GM18511 (cell line): ENCODE results near the gene ANKRD55.
"Not testable (repeated sequence)": the region's sequence is repeated elsewhere in the genome, so short reads cannot be mapped to it uniquely, and the experiment has no call there.

Experiments used
- ATAC-seq: cut with Tn5 transposase; IDR thresholded peaks from one replicate; pipeline ENCODE4 v1.9.1; 2021; ENCODE audit warnings: mild to moderate bottlenecking, moderate library complexity; ENCODE audit not compliant: unreplicated experiment

Gene ANKRD55

DNA sequence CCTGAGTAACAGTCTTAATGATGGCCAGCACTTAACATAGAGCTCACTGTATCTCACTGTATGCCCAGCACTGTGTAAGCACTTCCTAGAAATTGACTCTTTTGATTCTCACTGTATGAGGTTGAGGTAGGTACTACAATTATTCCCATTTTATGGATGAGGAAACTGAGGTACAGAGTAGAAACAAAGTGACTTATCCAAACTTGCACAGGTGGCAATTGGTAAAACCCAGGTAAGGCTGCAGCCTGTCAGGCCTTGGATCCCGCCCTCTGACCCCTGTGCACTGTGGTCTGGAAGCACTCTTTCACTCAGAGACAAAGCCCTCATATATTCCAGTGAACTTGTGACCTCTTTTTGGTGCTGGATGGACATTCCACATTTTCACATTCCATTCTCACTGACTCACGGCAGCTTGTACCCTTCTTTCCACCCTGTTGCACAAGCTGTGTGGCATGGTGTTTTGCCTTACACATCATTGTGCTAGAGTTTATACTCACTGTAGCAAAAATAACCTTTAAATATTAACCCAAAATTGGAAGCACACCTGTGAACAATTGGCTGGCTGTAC, 21.7 kb downstream of the ANKRD55 start:
- no peak for ATAC-seq

DNA sequence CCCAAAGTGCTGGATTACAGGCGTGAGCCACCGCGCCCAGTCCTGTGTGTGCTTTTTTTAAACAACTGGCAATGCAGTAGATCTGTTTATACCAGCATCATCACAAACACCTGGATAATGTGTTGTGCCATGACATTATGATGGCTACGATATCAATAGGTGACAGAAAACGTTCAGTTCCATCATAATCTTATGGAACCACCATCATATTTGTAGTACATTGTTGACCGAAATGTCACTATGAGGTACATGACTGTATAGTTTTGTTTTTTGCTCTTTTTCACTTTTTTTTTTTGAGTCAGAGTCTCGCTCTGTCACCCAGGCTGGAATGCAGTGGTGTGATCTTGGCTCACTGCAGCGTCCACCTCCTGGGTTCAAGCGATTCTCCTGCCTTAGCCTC, 24.4 kb downstream of the ANKRD55 start:
- no peak for ATAC-seq

DNA sequence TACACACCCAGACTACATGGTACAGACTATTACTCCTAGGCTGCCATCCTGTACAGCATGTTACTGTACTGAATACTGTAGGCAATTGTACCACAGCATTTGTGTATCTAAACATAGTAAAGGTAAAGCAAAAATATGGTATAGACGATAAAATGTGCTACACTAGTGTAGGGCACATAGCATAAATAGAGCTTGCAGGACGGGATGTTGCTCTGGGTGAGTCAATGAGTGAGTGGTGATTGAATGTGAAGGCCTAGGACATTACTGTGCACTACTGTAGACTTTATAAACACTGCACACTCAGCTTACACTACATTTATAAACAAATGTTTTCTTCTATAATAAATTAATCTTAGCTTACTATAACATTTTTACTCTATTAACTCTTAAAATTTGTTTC, 25.6 kb downstream of the ANKRD55 start:
- ATAC-seq, result no peak

DNA sequence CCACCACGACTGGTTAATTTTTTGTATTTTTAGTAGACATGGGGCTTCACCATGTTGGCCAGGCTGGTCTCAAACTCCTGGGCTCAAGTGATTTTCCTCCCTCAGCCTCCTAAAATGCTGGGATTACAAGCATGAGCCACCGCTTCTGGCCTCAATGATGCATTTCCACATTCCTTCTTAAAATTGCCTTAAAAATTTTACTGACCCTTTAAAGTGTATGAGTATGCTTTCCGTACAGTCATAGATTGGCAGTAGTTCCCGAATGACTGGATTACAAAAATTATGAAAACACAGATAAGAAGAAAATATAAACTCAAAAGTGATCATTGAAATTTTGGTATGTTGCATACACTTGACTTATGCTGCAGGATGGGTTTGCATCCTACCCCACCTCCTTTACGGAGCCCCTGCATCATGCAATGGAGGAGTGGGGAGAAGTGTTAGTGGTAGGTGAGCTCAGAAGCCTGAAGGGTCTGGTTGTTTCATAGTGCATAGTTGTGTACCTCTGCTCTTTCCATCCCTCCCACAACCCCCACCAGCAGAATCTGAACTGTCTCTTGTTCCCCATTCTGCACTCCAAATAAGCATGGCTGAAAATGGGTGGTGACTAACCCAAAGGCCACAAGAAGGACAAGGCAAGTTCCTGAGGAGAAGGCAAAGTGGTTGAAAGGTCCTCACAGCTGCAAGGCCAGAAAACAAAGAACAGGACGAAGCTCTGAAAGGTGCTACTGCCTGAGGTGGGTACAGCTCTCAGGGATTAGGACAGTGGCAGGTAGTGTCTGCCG, 26.8 kb downstream of the ANKRD55 start:
- no peak for ATAC-seq

DNA sequence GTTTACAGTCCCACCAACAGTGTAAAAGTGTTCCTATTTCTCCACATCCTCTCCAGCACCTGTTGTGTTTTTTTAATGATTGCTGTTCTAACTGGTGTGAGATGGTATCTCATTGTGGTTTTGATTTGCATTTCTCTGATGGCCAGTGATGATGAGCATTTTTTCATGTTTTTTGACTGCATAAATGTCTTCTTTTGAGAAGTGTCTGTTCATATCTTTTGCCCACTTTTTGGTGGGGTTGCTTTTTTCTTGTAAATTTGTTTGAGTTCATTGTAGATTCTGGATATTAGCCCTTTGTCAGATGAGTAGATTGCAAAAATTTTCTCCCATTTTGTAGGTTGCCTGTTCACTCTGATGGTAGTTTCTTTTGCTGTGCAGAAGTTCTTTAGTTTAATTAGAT, 29.2 kb downstream of the ANKRD55 start:
- not testable (repeated sequence) for ATAC-seq

DNA sequence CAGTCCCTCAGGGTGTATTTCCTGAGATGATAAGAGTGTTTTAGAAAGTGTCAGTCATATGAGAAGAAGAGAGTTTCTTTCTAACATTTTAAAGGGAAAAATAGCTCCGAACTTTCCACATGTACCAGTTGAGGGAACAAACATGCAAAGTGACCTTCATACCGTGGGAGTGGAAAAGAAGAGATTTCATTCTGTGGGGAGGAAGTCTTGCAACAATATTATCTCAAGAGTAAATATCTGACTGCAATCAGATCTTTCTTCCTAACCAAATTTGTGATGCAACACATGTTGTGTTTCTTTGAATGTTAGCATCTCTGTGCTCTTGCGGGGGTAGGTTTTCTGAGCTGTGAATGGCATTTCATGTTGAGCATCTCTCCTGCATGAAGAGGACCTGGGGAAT, 30.6 kb downstream of the ANKRD55 start:
- ATAC-seq, result no peak

DNA sequence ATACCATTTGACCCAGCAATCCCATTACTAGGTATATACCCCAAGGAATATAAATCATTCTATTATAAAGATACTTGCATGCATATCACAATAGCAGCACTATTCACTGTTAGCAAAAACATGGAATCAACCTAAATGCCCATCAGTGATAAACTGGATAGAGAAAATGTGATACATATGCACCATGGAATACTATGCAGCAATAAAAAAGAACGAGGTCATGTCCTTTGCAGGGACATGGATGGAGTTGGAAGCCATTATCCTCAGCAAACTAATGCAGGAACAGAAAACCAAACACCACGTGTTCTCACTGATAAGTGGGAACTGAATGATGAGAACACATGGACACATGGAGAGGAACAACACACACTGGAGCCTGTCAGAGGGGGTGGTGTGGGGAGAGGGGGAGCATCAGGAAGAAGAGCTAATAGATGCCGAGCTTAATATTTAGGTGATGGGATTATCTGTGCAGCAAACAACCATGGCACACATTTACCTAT, 31.3 kb downstream of the ANKRD55 start:
- ATAC-seq, result not testable (repeated sequence)

DNA sequence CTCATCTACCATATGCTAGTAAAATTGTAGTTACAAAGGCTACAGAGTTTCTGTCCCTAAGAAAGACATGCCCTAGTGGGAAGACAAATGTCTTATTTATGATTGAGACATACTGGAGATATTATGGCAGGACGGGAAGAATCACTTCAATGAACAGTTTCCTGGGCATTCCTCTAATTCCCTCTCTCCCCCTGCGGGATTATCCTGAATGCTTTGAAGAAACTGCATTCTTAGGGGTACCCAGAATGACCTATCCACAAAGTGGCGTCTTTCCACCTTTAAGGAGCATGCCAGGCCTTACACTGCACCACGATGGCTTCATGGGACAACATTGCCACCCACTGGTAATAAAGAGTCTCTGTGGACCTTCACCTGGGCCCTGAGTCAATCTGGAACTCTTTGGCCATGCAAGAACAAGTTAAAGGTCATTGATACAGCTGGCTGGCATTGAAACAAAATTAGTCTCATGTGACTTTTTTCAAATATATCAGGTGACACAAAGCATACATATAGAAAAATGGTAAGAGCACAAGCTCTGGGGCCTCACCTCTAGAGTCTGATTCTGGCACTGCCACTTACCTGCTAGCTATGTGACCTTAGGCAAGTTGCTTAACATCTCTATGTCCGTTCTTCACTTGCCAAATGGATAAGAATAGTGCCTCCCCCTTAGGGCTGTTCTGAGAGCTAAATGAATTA, 32.0 kb downstream of the ANKRD55 start:
- peak; percentile 99 for ATAC-seq

DNA sequence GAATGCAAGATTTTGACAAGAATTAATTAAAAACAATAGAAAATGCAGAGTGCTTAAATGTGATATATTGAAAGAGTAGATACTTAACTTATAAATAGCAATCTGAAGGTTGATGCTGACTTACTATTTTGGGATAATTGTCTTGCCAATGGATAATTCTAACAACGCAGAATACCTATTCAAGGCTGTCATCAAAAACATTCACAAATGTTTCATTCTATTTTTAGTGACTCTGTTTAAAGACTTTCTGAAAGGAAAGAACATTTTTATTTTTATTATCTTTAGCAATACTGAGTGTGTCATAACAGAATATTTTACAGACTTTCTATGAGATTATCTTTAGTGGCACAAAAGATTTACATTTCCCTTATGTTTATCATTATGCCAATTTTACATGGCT, 38.1 kb downstream of the ANKRD55 start:
- no peak for ATAC-seq

DNA sequence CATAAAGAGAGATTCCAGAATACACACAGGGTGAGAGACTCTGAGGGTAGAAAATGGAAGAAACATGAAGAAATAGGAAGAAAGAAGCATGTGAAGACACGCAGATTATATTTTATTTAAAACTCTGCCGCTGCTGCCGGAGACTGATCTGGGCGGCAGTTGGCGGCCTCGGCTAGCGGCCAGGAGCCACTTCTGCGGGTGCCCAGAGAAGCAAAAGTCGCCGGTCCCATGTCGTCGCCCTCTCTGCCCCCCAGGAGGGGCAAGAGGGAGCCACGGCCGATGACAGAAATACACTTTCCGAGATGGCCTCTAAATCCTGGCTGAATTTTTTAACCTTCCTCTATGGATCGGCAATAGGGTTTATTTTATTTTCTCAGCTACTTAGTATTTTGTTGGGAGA, 40.9 kb downstream of the ANKRD55 start:
- ATAC-seq, result no peak

DNA sequence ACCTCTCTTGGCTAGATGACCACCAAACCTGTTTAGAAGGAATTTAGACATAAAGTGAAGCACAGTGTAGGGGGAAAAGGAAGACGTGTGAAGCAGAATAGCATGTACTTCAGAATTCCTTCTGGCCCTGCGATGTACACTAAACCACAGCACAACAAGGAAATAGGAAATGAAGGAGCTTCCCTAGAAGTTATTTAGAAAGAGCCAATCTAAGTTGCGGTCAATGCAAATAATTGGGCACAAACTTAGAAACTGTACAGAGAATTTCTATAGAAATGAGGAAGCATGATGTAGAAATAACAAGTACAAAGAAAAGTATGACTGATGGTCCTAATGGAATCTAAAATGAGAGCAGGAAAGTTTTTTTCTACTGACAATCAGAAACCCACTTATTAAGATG, 41.5 kb downstream of the ANKRD55 start:
- ATAC-seq, result no peak

DNA sequence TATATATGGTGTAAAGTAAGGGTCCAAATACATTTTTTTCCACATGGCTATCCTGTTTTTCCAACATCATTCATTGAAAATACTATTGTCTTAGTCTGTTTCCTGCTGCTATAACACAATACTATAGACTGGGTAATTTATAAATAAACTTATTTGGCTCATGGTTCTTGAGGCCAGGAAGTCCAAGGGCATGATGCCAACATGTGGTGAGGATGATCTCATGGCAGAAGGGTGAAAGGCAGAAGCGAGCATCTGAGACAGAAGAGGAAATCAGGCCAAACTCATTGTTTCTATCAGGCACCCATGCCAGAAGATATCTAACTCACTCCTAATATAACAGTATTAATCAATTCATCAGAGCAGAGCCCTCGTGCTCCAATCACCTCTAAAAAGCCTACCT, 42.6 kb downstream of the ANKRD55 start:
- no peak for ATAC-seq

DNA sequence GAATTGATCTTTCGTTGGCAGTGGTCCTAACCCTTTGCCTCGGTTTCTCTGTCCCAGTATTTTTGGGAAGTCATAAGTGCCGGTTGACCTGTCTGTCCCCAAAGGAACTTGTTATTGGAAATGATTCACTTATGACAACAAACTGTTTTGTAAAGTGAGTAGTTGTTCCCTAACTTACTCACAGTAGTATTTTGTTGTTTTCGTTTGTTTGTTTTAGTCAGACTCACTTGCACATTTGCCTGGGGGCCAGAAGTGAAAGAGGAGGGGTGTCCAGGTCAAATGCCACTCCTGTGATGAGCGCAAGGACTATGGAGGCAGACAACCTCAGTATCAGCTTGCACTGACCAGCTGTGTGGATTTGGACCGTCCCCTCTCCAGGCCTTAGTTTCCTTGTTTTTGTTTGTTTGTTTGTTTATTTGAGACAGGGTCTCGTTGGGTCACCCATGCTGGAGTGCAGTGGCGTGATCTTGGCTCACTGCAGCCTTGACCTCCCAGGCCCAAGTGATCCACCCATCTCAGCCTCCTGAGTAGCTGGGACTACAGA, 47.3 kb downstream of the ANKRD55 start:
- ATAC-seq, result no peak

DNA sequence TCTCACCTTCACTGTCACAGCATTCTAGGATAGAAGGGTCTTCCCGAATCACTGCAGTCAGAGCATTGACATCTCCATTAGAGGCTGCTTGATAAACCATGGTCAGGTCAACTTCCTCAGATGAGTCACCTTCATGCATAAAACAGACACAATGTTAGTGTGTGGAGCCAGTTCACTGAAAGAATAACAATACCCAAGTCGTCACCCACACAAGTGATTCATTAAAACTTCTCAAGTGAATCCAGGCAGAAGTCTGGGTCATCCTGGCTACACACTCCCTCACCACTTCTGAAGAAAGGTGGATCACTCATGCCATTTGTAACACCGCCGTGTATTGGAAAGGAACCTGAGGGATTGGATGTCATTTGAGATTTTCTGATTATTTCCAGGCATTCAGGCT, 49.6 kb downstream of the ANKRD55 start:
- peak; percentile 56 for ATAC-seq

DNA sequence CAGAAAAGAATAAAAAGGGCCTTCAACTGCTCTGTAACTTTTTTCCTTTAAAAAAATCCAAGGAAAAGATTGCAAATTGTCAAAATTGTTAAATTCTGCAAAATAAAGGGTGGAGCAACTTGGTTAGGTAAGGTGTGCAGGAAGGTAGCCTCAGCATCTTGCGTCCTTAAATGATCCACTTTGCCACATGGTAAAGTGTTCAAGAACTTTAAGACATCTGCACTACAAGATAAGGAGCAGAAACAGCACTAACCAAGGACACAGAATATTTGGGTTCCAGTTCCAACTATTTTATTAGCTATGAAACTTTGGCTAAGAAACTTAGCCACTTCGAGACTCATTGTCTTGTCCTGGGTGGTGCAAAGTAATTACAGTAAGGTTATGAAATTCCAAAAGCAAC, 53.7 kb downstream of the ANKRD55 start:
- no peak for ATAC-seq

DNA sequence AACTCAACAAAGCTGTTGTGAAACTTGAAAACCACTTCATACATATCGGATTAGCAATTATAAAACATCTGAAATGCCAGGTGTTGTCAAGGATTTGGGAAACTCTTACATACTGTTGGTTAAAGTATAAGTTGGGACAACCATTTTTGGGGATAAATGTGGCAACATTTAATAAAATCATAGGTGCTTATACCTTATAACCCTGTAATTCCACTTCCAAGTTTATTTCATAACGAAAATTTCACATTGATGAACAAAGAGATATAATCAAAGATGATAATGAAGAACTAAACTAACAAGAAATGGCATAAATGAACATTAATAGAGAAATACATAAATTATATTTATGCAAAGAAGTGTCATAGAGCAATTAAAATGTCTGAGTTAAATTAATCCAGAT, 54.3 kb downstream of the ANKRD55 start:
- ATAC-seq, result no peak

DNA sequence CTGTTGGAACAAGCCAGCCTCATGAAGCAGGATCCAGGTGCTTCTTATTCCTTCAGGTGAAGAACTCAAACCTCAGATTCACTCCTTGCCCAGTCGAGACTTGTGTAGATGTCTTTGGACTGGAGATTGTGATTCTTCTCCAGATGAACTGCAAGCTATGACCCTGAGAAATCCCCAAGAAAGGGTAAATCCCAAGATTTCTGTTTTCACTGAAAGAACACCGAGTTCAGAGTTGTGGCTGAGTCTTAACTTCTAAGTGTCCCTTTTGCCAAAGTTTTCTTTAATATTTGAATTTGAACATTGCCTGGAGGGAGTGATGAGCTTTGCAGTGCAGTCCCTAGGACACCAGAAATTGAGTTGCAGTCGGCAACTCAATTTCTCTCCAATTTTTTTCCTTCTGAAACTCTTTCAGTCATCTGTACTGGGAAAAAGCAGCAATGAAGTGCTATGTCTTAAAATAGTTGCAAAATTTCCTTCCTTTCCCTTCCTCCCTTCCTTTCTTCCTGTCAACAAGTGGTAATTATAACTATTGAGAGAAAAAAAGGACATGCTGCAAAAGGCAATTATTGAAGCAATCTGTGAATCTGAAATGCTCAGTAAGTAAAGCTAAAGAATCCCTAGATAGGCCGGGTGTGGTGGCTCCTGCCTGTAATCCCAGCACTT, 56.1 kb downstream of the ANKRD55 start:
- ATAC-seq, result no peak

DNA sequence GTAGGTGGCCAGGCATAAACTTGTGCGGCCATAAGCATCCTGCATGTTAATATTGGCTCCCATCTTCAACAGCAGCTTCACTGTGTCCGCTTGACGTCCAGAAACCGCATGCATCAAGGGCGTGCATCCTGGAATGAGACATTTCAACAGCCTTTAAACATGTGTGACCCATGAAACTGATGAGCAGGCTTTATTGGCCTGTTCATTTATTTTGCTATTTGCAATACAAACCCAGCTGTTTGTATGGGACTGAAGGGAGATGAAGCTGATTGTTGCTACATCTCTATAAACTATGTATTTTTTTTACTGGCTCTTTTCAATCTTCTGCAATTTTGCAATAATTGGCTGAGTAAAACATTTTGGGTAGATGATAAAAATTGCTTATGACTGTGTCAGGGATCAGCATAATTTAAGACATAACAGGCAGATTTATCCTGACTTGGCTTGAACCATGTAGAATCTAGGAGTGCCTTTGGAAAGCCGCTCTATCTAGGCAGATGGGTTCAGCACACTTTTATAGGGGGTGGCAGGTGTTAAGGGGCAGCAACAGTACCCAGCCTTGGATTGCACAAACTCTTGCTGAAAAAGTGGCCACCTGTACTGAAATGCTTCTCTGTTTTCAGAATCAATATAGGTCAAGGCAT, 56.9 kb downstream of the ANKRD55 start:
- no peak for ATAC-seq

DNA sequence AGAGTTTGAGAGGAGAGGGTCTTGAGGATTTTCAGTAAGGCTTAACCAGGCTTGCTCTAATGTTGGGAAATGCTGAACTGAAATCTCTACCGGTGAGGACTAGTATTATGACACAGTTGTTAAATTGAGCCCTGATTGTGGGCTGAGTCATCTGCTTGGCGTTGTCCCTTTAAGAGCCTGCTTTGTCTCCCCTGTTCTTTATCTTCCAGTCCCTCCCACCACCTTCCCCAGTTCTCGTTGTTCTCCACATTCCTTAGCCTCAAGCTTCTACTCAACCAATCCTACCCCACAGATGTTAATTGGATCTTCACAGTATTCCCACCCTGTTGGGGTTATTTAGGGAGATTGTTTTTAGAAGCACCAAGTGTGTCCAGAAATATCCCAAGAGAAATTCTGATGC, 57.6 kb downstream of the ANKRD55 start:
- ATAC-seq, result no peak

DNA sequence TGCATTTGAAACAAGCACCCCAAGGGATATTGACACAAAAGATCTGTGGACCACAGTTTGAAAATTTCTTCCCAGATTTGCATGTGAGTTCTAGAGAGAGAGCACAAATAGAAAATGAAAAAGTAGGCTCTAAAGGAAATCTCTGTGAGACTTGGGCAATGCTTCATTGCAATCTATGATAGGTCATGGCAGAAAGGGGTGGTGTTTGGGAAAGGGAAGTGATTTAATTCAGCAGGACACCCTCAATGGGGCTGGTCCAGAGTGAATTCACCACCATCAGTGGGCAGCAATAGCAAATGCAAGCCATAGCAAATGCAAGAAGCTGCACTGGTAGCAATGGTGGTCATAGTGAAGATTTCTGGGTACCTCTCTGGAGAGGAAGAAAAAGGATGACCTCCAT, 58.1 kb downstream of the ANKRD55 start:
- no peak for ATAC-seq

DNA sequence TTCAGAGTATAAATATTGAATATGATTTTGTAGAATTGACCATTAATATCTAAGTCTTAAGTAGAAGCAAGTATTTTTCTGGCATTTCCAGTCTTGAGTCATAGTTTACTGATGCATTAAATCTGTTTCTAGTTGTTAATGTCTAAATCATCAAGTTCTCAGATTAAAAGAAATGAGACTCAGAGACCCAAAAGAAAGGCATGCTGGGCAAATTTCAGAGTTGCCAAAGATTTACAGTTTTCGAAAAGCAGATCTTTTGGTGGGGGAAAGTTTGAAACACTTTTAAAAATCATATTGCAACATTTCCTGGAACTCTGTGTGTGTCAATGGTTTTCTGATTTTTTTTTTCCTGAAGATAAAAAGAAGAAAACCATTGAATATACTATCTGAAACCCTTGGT, 60.9 kb downstream of the ANKRD55 start:
- no peak for ATAC-seq
